Gastrocnemius medialis (tissue), 4 donors: ENCODE data around the gene NUFIP2.

Experiments
- CTCF ChIP-seq, 5 experiments: fragments of 450-650 bp in 3 of 5; fragments of 200-600 bp in 2 of 5; sonication (generic) in 2 of 5; IDR thresholded peaks in 4 of 5; conservative IDR thresholded peaks in 1 of 5; 1 replicate in 4 of 5; 2 replicates in 1 of 5; pipeline ENCODE4 v1.5.1; 2016 to 2019; ENCODE audit warnings: antibody characterized with exemption in 5 of 5, mild to moderate bottlenecking in 3 of 5, moderate library complexity in 3 of 5
- POLR2A ChIP-seq, 2 donors: fragments of 450-650 bp; IDR thresholded peaks; one replicate each; pipeline ENCODE4 v1.6.1; 2017; ENCODE audit warnings: antibody characterized with exemption in 2 of 2, mild to moderate bottlenecking in 2 of 2, moderate library complexity in 2 of 2

GRCh38 chr17:29341726-29342125 is 47.8 kb upstream of the NUFIP2 start:
- TF ChIP-seq CTCF (IDR thresholded peaks at IDR 0.05 in 4 of 5, conservative IDR thresholded peaks at IDR 0.05 in 1 of 5) (no peak), POLR2A (IDR thresholded peaks at IDR 0.05) (no peak)
